K562 (cell line): ENCODE results near the gene CERS4. TPM values are rescaled to one million over a fixed set of nuclear protein-coding genes. Genes with fewer than 3 reads are reported as not detected.
A peak's percentile ranks its signal among the peaks of the same experiment; 100 is the strongest.

Experiments used
- ATAC-seq: fragments of 200-7000 bp; cut with Tn5 transposase; 3 replicates; pipeline ENCODE4 v1.9.1; 2020; ENCODE audit warnings: moderate library complexity
- BruUV-seq: library from RNA; stranded (reverse); fragments of 400-500 nt; replicated peaks from 2 replicates; lab custom pipeline; 2021; lab: Mats Ljungman, UMichigan
- CTCF ChIA-PET: fragments of 300-600 bp; formaldehyde crosslinking; extraction: SDS; loops from one replicate; lab custom pipeline; 2021; ENCODE audit warnings: low intra/inter-chr PET ratio; lab: Yijun Ruan, JAX
- POLR2A ChIA-PET: fragments of 300-600, 350-650 bp; sonication (Branson Sonifier 250); formaldehyde crosslinking; extraction: SDS; loops from one replicate; lab custom pipeline; 2021; ENCODE audit warnings: antibody characterized with exemption, inconsistent platforms; lab: Yijun Ruan, JAX
- DNase-seq, 4 experiments: peaks; one replicate each; pipeline versions ENCODE4 v3.0.0 to v3.0.0-alpha.2; 2011 to 2018; ENCODE audit warnings: low spot score in 3 of 4, mixed read lengths in 3 of 4; ENCODE audit errors: extremely low read depth in 1 of 4
- FAIRE-seq: peaks from 2 replicates; lab custom pipeline; 2011; peaks lifted over from hg19 to GRCh38; lab: Jason Lieb, UNC
- H2AFZ ChIP-seq: 2 replicates; pipeline ENCODE4 v1.6.0; 2011; ENCODE audit warnings: low read depth, low read length, control low read depth, inconsistent platforms
- H3K27ac ChIP-seq: fragments of 200-600 bp; 3 replicates; pipeline ENCODE4 v1.8.0; 2011; ENCODE audit warnings: low read depth, mild to moderate bottlenecking, control low read depth, inconsistent platforms, low read length, moderate library complexity, mixed read lengths; ENCODE audit errors: extremely low read depth
- H3K27me3 ChIP-seq, 2 experiments: fragments of 300-600 bp in 1 of 2; 2 replicates in 1 of 2; 3 replicates in 1 of 2; pipeline versions ENCODE4 v1.6.0 to v1.8.0; 2011; ENCODE audit warnings: inconsistent platforms in 2 of 2, low read length in 2 of 2, mild to moderate bottlenecking in 1 of 2, mixed read lengths in 1 of 2, moderate library complexity in 1 of 2; ENCODE audit not compliant: control insufficient read depth in 2 of 2, insufficient read depth in 2 of 2
- H3K36me3 ChIP-seq: fragments of 300-600 bp; 3 replicates; pipeline ENCODE4 v1.8.0; 2011; ENCODE audit warnings: mild to moderate bottlenecking, low read length, inconsistent platforms; ENCODE audit not compliant: control insufficient read depth, insufficient read depth
- H3K4me1 ChIP-seq, 2 experiments: fragments of 200-600 bp in 1 of 2; replicated peaks in 1 of 2; 2 replicates in 1 of 2; 3 replicates in 1 of 2; pipeline versions ENCODE4 v1.5.1 to v1.8.0; 2011; ENCODE audit warnings: inconsistent platforms in 2 of 2, low read length in 2 of 2, mild to moderate bottlenecking in 1 of 2, mixed read lengths in 1 of 2, moderate library complexity in 1 of 2; ENCODE audit not compliant: control insufficient read depth in 2 of 2, insufficient read depth in 2 of 2
- H3K4me2 ChIP-seq: 2 replicates; pipeline ENCODE4 v1.6.1; 2011; ENCODE audit warnings: low read length, control low read depth, inconsistent platforms, mixed read lengths; ENCODE audit not compliant: insufficient read depth
- H3K4me3 ChIP-seq: fragments of 200-600 bp; sonication (generic), shearing (Covaris generic); 2 replicates; pipeline ENCODE4 v1.5.1; 2016; ENCODE audit warnings: control low read depth, inconsistent platforms
- H3K79me2 ChIP-seq: fragments of 200-600 bp; 3 replicates; pipeline ENCODE4 v1.8.0; 2011; ENCODE audit warnings: low read length, inconsistent platforms; ENCODE audit not compliant: control insufficient read depth, insufficient read depth
- H3K9ac ChIP-seq, 2 experiments: 2 replicates each; pipeline versions ENCODE4 v1.6.0 to v1.6.1; 2011; ENCODE audit warnings: low read depth in 2 of 2, low read length in 2 of 2, control low read depth in 1 of 2, inconsistent platforms in 1 of 2, mild to moderate bottlenecking in 1 of 2, mixed read lengths in 1 of 2; ENCODE audit not compliant: insufficient read depth in 1 of 2
- H3K9me1 ChIP-seq: one replicate; pipeline ENCODE4 v1.6.0; 2011; ENCODE audit warnings: inconsistent platforms, mild to moderate bottlenecking, low read length, moderate library complexity; ENCODE audit not compliant: control insufficient read depth, insufficient read depth
- H3K9me3 ChIP-seq: replicated peaks from 2 replicates; pipeline ENCODE4 v1.5.1; 2011; ENCODE audit warnings: low read depth, low read length, inconsistent platforms; ENCODE audit not compliant: control insufficient read depth, insufficient read depth
- H4K20me1 ChIP-seq: replicated peaks from 2 replicates; pipeline ENCODE4 v1.6.1; 2011; ENCODE audit warnings: low read length, inconsistent platforms, mixed read lengths; ENCODE audit not compliant: control insufficient read depth, insufficient read depth
- CEBPB ChIP-seq: fragments of 450-650 bp; IDR thresholded peaks from 2 replicates; pipeline ENCODE4 v1.6.1; 2016; ENCODE audit warnings: missing genetic modification characterization, missing compliant biosample characterization
- DACH1 ChIP-seq: fragments of 450-650 bp; IDR thresholded peaks from 2 replicates; pipeline ENCODE4 v1.6.1; 2018; ENCODE audit not compliant: partially characterized antibody
- GABPB2 ChIP-seq: fragments of 250-450 bp; sonication (Bioruptor Pico); conservative IDR thresholded peaks from 2 replicates; pipeline ENCODE4 v1.5.1; 2021; ENCODE audit warnings: mild to moderate bottlenecking
- GTF3C2 ChIP-seq: IDR thresholded peaks from 3 replicates; pipeline ENCODE4 v1.6.1; 2011; ENCODE audit warnings: borderline replicate concordance, mild to moderate bottlenecking, moderate library complexity; ENCODE audit not compliant: insufficient read length; ENCODE audit errors: extremely low read depth
- RBM25 ChIP-seq: fragments of 200-400 bp; formaldehyde crosslinking; IDR thresholded peaks from 2 replicates; pipeline ENCODE4 v1.6.1; 2018; ENCODE audit warnings: low read length, low read depth, moderate library complexity; ENCODE audit not compliant: severe bottlenecking
- SAFB ChIP-seq: fragments of 200-400 bp; formaldehyde crosslinking; IDR thresholded peaks from 2 replicates; pipeline ENCODE4 v1.6.1; 2017; ENCODE audit warnings: low read depth, low read length, borderline replicate concordance
- U2AF2 ChIP-seq: fragments of 200-400 bp; formaldehyde crosslinking; optimal IDR thresholded peaks from 2 replicates; pipeline ENCODE3; 2017; ENCODE audit warnings: low read depth, mild to moderate bottlenecking, low read length
- ZNF347 ChIP-seq: fragments of 450-650 bp; formaldehyde crosslinking; IDR thresholded peaks from 2 replicates; pipeline ENCODE4 v1.4.0; 2020; ENCODE audit warnings: low read depth, mild to moderate bottlenecking, moderate library complexity
- WGBS: fragments of 100-300 bp; shearing (Covaris generic); methylation state at CpG from one replicate; pipeline ENCODE4 v1.1.6; 2016; ENCODE audit warnings: low coverage, mixed read lengths; ENCODE audit not compliant: insufficient coverage; ENCODE audit errors: missing lambda C conversion rate; 5-methylcytosine and 5-hydroxymethylcytosine counted together
- in situ Hi-C: fragments of 300-500 bp; cut with MboI; formaldehyde crosslinking; loops from 4 replicates; pipeline ENCODE4 v1.15.0; 2018; ENCODE audit warnings: inconsistent platforms, mixed read lengths
- intact Hi-C: fragments of 100-400 bp; cut with micrococcal nuclease; formaldehyde crosslinking; loops from 2 replicates; pipeline ENCODE4 v1.14.2; 2022
- polyA plus RNA-seq, 8 experiments: library from polyadenylated mRNA; depleted of rRNA in 4 of 8; stranded (reverse) in 5 of 8; unstranded in 3 of 8; fragments of >200 nt; fragmentation: Nextera tagmentation in 2 of 8; fragmentation: Illumina TruSeq in 1 of 8; extraction: Ambion mirVana in 2 of 8; extraction: Trizol in 1 of 8; gene quantifications; 2 replicates each; pipeline versions ENCODE4 v1.2.1 to v1.2.3, GENCODE V29; 2011 to 2014; ENCODE audit warnings: inconsistent platforms in 1 of 8, missing spikeins in 1 of 8
- total RNA-seq, 7 experiments: library from RNA; depleted of rRNA in 6 of 7; stranded (reverse); fragments of >200 nt in 6 of 7; fragmentation: Illumina TruSeq in 2 of 7; extraction: Trizol in 2 of 7; gene quantifications; 2 replicates each; pipeline versions ENCODE4 v1.2.1 to v1.2.3, GENCODE V29; 2011 to 2021; ENCODE audit warnings: low replicate concordance in 1 of 7
- TF ChIP-seq, protein P1 (sequence below): IDR thresholded peaks from 2 replicates; pipeline ENCODE4 v1.6.1; 2011; ENCODE audit not compliant: insufficient read length; ENCODE audit errors: extremely low read depth

Gene CERS4
- total and polyA plus RNA-seq, 9 of the 15 experiments (the other 6 are each of a cell fraction or from before 2014, with no cell fraction given): 0.14 to 4.4 (median 2.9) TPM; not detected in 1

DNA sequence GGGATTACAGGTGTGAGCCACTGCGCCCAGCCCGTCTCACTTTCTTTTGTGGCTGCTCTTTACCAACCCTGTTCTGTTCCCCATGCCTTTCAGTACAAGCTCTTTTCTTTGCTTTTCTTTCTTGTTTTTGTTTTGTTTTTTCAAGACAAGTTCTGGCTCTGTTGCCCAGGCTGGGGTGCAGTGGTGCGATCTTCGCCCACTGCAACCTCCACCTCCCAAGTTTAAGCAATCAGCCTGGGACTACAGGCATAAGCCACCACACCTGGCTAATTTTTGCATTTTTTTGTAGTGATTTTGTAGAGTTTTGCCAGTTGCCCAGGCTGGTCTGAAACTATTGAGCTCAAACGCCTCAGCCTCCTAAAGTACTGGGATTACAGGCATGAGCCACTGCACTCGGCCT, 3.7 kb downstream of the CERS4 start (continued):
- TF ChIP-seq GTF3C2 (no peak), ZNF347 (no peak), DACH1 (no peak), U2AF2 (no peak), GABPB2 (CRISPR knock-in tag) (no peak), SAFB (no peak)

- in situ Hi-C loops: no loop called here
- DNase-seq (no peak), ATAC-seq (no peak), FAIRE-seq (no peak)
- no TSS peak for BruUV-seq
- no peaks in the 10 kb centered on the region for H3K36me3 ChIP-seq
- H2AFZ ChIP-seq: no peak overlapping the region
- ChIA-PET POLR2A (no interaction called here), CTCF (no interaction called here)
- H3K27me3 ChIP-seq: peaks cover 4 to 7% of the 10 kb centered on the region in 2 experiments; a peak in 3 of 5 replicates
- intact Hi-C loops: no loop called here
- TF ChIP-seq CEBPB (tag): no peak
- TF ChIP-seq, protein P1, sequence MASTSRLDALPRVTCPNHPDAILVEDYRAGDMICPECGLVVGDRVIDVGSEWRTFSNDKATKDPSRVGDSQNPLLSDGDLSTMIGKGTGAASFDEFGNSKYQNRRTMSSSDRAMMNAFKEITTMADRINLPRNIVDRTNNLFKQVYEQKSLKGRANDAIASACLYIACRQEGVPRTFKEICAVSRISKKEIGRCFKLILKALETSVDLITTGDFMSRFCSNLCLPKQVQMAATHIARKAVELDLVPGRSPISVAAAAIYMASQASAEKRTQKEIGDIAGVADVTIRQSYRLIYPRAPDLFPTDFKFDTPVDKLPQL: no peak
- peak; percentile 46 for TF ChIP-seq RBM25
- H3K79me2 ChIP-seq: no peaks in the 10 kb centered on the region
- no peak overlapping the region for H3K4me2 ChIP-seq
- peak overlapping the region in 1 of 2 experiments; percentile 74; a peak in 1 of 4 replicates for H3K9ac ChIP-seq
- H3K27ac ChIP-seq: no peak overlapping the region
- peaks cover 6 to 29% of the 10 kb centered on the region in 2 experiments; a peak in 4 of 5 replicates for H3K4me1 ChIP-seq
- 39% methylated on average over 5 of the region's 5 CpGs for whole genome bisulfite sequencing
- H3K4me3 ChIP-seq: no peak overlapping the region
- H3K9me1 ChIP-seq: no peaks in the 10 kb centered on the region
- H3K9me3 ChIP-seq: no peaks in the 10 kb centered on the region
- H4K20me1 ChIP-seq: no peaks in the 10 kb centered on the region
Observed at GRCh38 chr19:8213827-8214672, 4.9 kb downstream of the CERS4 start.
